Neural progenitor cell (in vitro differentiated cells): ENCODE measurements around the gene RYR1. TPM values are rescaled to one million over a fixed set of nuclear protein-coding genes. Genes with fewer than 3 reads are reported as not detected.

Source experiments
- DNase-seq: peaks from one replicate; pipeline ENCODE4 v3.0.0-alpha.2; 2016; ENCODE audit warnings: low spot score
- H2AFZ ChIP-seq: fragments of 200-600 bp; sonication (generic); replicated peaks from 2 replicates; pipeline ENCODE4 v1.6.1; 2016; ENCODE audit warnings: antibody characterized with exemption
- H3F3A ChIP-seq: fragments of 200-600 bp; sonication (generic); 2 replicates; pipeline ENCODE4 v1.6.1; 2016; ENCODE audit warnings: antibody characterized with exemption, low read depth
- H3K27ac ChIP-seq: fragments of 200-600 bp; sonication (generic); 2 replicates; pipeline ENCODE4 v1.5.1; 2016; ENCODE audit warnings: mild to moderate bottlenecking
- H3K27me3 ChIP-seq: fragments of 200-600 bp; sonication (generic); 2 replicates; pipeline ENCODE4 v1.6.1; 2016; ENCODE audit warnings: mild to moderate bottlenecking, moderate library complexity
- H3K36me3 ChIP-seq: fragments of 200-600 bp; sonication (generic); 2 replicates; pipeline ENCODE4 v1.5.1; 2016
- H3K4me1 ChIP-seq: fragments of 200-600 bp; sonication (generic); 2 replicates; pipeline ENCODE4 v1.6.1; 2016; ENCODE audit warnings: mixed run types
- H3K4me2 ChIP-seq: fragments of 200-600 bp; sonication (generic); 2 replicates; pipeline ENCODE4 v1.6.1; 2016
- H3K4me3 ChIP-seq: fragments of 200-600 bp; sonication (generic); 2 replicates; pipeline ENCODE4 v1.5.1; 2016
- H3K79me2 ChIP-seq: fragments of 200-600 bp; sonication (generic); 2 replicates; pipeline ENCODE4 v1.6.1; 2016; ENCODE audit warnings: low read depth
- H3K9ac ChIP-seq: fragments of 200-600 bp; sonication (generic); 2 replicates; pipeline ENCODE4 v1.6.1; 2016
- H3K9me3 ChIP-seq: fragments of 200-600 bp; sonication (generic); 2 replicates; pipeline ENCODE4 v1.5.1; 2016; ENCODE audit warnings: low read depth
- H4K20me1 ChIP-seq: fragments of 200-600 bp; sonication (generic); 2 replicates; pipeline ENCODE4 v1.6.1; 2016; ENCODE audit warnings: low read depth
- H3K27ac Mint-ChIP-seq: 3 replicates; pipeline ENCODE4 v1.8.0; 2021; ENCODE audit warnings: mixed read lengths
- H3K27me3 Mint-ChIP-seq: 2 replicates; pipeline ENCODE4 v1.8.0; 2022; ENCODE audit warnings: low read depth, mild to moderate bottlenecking, inconsistent platforms, moderate library complexity, mixed read lengths; ENCODE audit not compliant: insufficient read depth
- H3K36me3 Mint-ChIP-seq: 3 replicates; pipeline ENCODE4 v1.8.0; 2021; ENCODE audit warnings: mixed read lengths
- H3K4me1 Mint-ChIP-seq: 3 replicates; pipeline ENCODE4 v1.8.0; 2021; ENCODE audit warnings: mixed read lengths
- H3K4me3 Mint-ChIP-seq: 3 replicates; pipeline ENCODE4 v1.8.0; 2021; ENCODE audit warnings: mild to moderate bottlenecking, moderate library complexity, mixed read lengths
- H3K9me3 Mint-ChIP-seq: 3 replicates; pipeline ENCODE4 v1.8.0; 2020; ENCODE audit warnings: mixed read lengths
- EZH2 ChIP-seq: fragments of 200-600 bp; sonication (generic); IDR thresholded peaks from 2 replicates; pipeline ENCODE4 v1.6.1; 2017; ENCODE audit warnings: antibody characterized with exemption, mild to moderate bottlenecking, moderate library complexity
- EZH2phosphoT487 ChIP-seq: fragments of 200-600 bp; sonication (generic); IDR thresholded peaks from 2 replicates; pipeline ENCODE4 v1.6.1; 2017; ENCODE audit warnings: antibody characterized with exemption
- total RNA-seq: library from RNA; depleted of rRNA; stranded (reverse); fragments of >200 nt; gene quantifications from 2 replicates; pipeline ENCODE4 v1.2.3, GENCODE V29; 2015; ENCODE audit warnings: low replicate concordance
- TF ChIP-seq, protein P1 (sequence below): fragments of 200-600 bp; sonication (generic); IDR thresholded peaks from 2 replicates; pipeline ENCODE4 v1.5.1; 2017; ENCODE audit warnings: antibody characterized with exemption, mild to moderate bottlenecking

Gene RYR1
- total RNA-seq, 1 donor from 2014 or later: 0.60 TPM

DNA sequence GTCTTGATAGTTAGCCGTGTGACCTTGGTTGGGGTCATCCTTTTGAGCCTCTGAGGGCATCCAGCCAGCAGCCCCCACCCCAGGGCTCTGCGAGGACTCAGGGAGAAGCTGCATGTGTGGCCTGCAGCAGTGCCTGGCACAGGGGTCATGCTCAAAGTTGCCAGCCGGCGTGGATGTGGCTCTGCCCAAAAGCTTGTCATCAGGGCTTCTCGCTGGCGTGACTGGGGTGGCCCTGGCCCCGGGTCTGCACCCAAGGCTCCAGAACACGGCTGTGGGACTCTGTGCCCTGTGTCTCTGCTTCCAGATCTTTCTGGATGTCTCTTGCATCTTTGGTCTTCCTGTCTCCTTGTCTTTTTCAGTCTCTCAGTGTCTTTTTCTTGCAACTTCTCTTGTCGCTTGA is 90.9 kb downstream of the RYR1 start:
- no peaks in the 10 kb centered on the region for H3K27me3 ChIP-seq
- H2AFZ ChIP-seq: no peak overlapping the region
- Mint-ChIP-seq H3K4me1 (peaks cover 4% of the 10 kb centered on the region), H3K9me3 (no peaks in the 10 kb centered on the region), H3K27me3 (peaks cover 5% of the 10 kb centered on the region), H3K36me3 (no peaks in the 10 kb centered on the region), H3K4me3 (no peak overlapping the region), H3K27ac (no peak overlapping the region)
- no peak for DNase-seq
- no peaks in the 10 kb centered on the region for H4K20me1 ChIP-seq
- no peaks in the 10 kb centered on the region for H3K9me3 ChIP-seq
- H3F3A ChIP-seq: no peaks in the 10 kb centered on the region
- H3K4me2 ChIP-seq: no peak overlapping the region
- H3K27ac ChIP-seq: no peak overlapping the region
- H3K4me1 ChIP-seq: no peaks in the 10 kb centered on the region
- no peak overlapping the region for H3K4me3 ChIP-seq
- H3K9ac ChIP-seq: no peak overlapping the region
- TF ChIP-seq EZH2: no peak
- TF ChIP-seq, protein P1, sequence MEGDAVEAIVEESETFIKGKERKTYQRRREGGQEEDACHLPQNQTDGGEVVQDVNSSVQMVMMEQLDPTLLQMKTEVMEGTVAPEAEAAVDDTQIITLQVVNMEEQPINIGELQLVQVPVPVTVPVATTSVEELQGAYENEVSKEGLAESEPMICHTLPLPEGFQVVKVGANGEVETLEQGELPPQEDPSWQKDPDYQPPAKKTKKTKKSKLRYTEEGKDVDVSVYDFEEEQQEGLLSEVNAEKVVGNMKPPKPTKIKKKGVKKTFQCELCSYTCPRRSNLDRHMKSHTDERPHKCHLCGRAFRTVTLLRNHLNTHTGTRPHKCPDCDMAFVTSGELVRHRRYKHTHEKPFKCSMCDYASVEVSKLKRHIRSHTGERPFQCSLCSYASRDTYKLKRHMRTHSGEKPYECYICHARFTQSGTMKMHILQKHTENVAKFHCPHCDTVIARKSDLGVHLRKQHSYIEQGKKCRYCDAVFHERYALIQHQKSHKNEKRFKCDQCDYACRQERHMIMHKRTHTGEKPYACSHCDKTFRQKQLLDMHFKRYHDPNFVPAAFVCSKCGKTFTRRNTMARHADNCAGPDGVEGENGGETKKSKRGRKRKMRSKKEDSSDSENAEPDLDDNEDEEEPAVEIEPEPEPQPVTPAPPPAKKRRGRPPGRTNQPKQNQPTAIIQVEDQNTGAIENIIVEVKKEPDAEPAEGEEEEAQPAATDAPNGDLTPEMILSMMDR: no peak
- TF ChIP-seq EZH2phosphoT487: no peak
- no peaks in the 10 kb centered on the region for H3K36me3 ChIP-seq
- H3K79me2 ChIP-seq: no peaks in the 10 kb centered on the region

DNA sequence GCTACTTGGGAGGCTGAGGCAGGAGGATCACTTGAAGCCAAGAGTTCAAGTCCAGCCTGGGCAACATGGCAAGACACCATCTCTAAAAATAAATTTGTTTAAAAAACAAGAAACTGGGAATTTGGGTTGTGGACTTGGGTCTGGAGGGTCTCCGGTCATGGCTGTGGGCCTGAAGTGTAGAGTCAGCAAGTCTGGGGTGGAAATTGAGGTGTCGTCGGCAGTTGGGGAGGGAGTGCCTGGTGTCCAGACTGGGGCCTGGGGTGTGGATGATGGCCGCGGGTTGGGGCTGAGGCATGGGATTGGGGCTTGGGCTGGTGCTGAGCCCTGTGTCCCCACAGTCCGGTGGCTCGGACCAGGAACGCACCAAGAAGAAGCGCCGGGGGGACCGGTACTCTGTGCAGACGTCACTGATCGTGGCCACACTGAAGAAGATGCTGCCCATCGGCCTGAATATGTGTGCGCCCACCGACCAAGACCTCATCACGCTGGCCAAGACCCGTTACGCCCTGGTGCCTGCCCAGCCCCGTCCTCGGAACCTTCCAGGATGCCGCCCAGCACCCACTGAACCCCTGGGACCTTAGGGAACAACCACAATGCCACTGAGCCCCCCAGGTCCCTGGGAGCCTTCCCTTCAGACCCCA is 91.6 kb downstream of the RYR1 start:
- H3K27ac Mint-ChIP-seq: no peak overlapping the region
- no peaks in the 10 kb centered on the region for H3F3A ChIP-seq
- no peaks in the 10 kb centered on the region for H3K36me3 Mint-ChIP-seq
- no peaks in the 10 kb centered on the region for H3K9me3 ChIP-seq
- H2AFZ ChIP-seq: no peak overlapping the region
- no peaks in the 10 kb centered on the region for H4K20me1 ChIP-seq
- TF ChIP-seq, protein P1: no peak
- TF ChIP-seq EZH2phosphoT487 (no peak), EZH2 (no peak)
- no peak overlapping the region for H3K9ac ChIP-seq
- H3K4me3 Mint-ChIP-seq: no peak overlapping the region
- H3K4me2 ChIP-seq: no peak overlapping the region
- no peak for DNase-seq
- no peak overlapping the region for H3K4me3 ChIP-seq
- no peaks in the 10 kb centered on the region for H3K36me3 ChIP-seq
- H3K9me3 Mint-ChIP-seq: no peaks in the 10 kb centered on the region
- no peak overlapping the region for H3K27ac ChIP-seq
- H3K4me1 ChIP-seq: no peaks in the 10 kb centered on the region
- no peaks in the 10 kb centered on the region for H3K79me2 ChIP-seq
- H3K4me1 Mint-ChIP-seq: peaks cover 6% of the 10 kb centered on the region
- H3K27me3 ChIP-seq: no peaks in the 10 kb centered on the region
- H3K27me3 Mint-ChIP-seq: peaks cover 5% of the 10 kb centered on the region

DNA sequence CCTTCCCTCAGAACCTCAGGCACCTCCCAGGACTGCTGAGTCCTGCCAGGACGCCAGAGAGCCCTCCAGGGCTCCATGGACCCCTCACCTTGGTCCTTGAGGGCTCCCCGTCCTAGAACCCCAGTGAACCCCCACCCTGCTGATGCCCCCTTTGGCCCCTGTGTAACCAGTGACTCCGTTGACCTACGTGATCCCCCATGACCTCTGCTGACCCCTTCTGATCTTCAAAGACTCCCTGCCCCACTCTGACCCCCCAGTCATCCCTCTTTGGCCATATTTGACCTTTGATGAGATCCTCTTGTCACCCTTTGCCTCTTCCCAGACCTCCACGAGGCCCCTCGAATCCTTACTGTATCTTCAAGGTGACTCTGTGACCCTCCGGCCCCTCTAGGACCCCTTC is 92.9 kb downstream of the RYR1 start:
- Histone ChIP-seq H2AFZ (no peak overlapping the region), H3K9me3 (no peaks in the 10 kb centered on the region), H3K27me3 (no peaks in the 10 kb centered on the region), H3F3A (no peaks in the 10 kb centered on the region), H3K79me2 (no peaks in the 10 kb centered on the region), H3K9ac (no peak overlapping the region), H3K4me2 (no peak overlapping the region), H3K4me3 (no peak overlapping the region), H4K20me1 (no peaks in the 10 kb centered on the region), H3K36me3 (no peaks in the 10 kb centered on the region), H3K27ac (no peak overlapping the region), H3K4me1 (no peaks in the 10 kb centered on the region)
- Mint-ChIP-seq H3K4me3 (no peak overlapping the region), H3K4me1 (peaks cover 6% of the 10 kb centered on the region), H3K9me3 (no peaks in the 10 kb centered on the region), H3K27ac (peak overlapping the region; percentile 63), H3K27me3 (peaks cover 5% of the 10 kb centered on the region), H3K36me3 (no peaks in the 10 kb centered on the region)
- TF ChIP-seq EZH2 (no peak), EZH2phosphoT487 (no peak)
- TF ChIP-seq, protein P1: no peak
- DNase-seq: no peak
